ENCODE data around the gene TSC22D1. TPM values are rescaled to one million over a fixed set of nuclear protein-coding genes. Genes with fewer than 3 reads are reported as not detected.

The TSC22D1 gene
- total RNA-seq, 1 experiment from 2014 or later: 37.2 TPM

DNA sequence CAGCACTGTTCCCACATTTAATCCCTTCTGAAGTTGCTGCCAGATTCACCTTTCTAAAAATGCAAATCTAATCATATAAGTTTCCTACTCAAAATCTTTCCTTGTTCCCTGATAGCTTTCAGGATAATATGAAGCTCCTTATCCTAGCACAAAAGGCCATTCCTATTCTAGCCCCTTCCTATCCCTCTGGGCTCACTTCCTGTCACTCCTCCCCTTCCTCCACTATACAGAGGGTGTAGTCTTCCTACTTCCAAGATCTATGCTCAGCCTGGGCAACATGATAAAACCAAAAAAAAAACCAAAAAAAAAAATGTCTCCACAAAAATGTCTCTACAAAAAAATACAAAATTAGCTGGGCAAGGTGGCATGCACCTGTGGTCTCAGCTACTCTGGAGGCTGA, 78.3 kb downstream of the TSC22D1 start:
- no peak for TF ChIP-seq EZH2 (IDR thresholded peaks at IDR 0.05; ENCODE audit: borderline replicate concordance, low read depth, low read length, poor library complexity, severe bottlenecking)
- TF ChIP-seq, protein P1, sequence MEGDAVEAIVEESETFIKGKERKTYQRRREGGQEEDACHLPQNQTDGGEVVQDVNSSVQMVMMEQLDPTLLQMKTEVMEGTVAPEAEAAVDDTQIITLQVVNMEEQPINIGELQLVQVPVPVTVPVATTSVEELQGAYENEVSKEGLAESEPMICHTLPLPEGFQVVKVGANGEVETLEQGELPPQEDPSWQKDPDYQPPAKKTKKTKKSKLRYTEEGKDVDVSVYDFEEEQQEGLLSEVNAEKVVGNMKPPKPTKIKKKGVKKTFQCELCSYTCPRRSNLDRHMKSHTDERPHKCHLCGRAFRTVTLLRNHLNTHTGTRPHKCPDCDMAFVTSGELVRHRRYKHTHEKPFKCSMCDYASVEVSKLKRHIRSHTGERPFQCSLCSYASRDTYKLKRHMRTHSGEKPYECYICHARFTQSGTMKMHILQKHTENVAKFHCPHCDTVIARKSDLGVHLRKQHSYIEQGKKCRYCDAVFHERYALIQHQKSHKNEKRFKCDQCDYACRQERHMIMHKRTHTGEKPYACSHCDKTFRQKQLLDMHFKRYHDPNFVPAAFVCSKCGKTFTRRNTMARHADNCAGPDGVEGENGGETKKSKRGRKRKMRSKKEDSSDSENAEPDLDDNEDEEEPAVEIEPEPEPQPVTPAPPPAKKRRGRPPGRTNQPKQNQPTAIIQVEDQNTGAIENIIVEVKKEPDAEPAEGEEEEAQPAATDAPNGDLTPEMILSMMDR (conservative IDR thresholded peaks at IDR 0.05; ENCODE audit: low read depth, low read length): no peak
- Histone ChIP-seq H3K9me3 (ENCODE audit: low read depth, low read length, poor library complexity, severe bottlenecking) (no peaks in the 10 kb centered on the region), H3K27ac (ENCODE audit: low read depth, low read length, poor library complexity, severe bottlenecking) (no peak overlapping the region), H3K27me3 (replicated peaks; ENCODE audit: insufficient read depth, low read depth, low read length, poor library complexity) (no peaks in the 10 kb centered on the region), H3K4me3 (ENCODE audit: low read depth, low read length, poor library complexity, severe bottlenecking) (no peak overlapping the region), H3K4me1 (ENCODE audit: insufficient read depth, low read length, poor library complexity, severe bottlenecking) (no peaks in the 10 kb centered on the region), H3K36me3 (ENCODE audit: insufficient read depth, low read length, poor library complexity, severe bottlenecking) (no peaks in the 10 kb centered on the region)
- no peak for DNase-seq (ENCODE audit: low spot score)
- POLR2A ChIA-PET (ENCODE audit: low non-redundant PET): no interaction called here
- intact Hi-C loops (cut with micrococcal nuclease; ENCODE audit: unreplicated experiment): no loop called here
- no TSS peak for BruUV-seq (replicated peaks)
- CTCF ChIA-PET: no interaction called here

DNA sequence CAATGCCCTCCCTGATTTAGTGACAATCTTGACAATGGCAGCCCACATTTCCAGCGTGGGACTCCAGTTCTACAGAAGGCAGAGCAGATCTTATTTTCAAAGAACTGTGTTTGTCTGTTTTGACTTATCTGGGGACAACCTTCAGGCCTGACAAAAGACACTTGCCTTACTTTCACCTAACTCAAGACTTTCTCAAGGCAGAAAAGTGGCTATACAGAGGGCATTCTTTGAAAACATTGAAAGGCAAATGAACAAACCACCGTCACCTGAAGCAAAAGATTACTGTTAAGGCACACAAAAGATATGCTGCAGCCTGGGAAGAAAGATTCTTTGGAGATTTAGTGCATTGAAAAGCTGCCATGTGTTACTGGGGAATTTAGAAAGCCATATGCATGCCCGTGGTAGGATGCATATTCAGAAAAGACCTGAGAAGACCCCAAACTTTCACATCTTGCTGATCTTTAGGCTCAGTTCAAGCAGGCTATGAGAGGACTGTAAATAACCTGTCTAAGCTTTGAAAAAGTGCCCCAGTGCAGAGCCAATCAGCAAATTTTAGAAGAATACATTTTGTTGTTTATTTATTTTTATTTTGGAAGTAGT, 82.8 kb downstream of the TSC22D1 start:
- Histone ChIP-seq H3K4me3 (ENCODE audit: low read depth, low read length, poor library complexity, severe bottlenecking) (no peak overlapping the region), H3K9me3 (ENCODE audit: low read depth, low read length, poor library complexity, severe bottlenecking) (no peaks in the 10 kb centered on the region), H3K27ac (ENCODE audit: low read depth, low read length, poor library complexity, severe bottlenecking) (no peak overlapping the region), H3K36me3 (ENCODE audit: insufficient read depth, low read length, poor library complexity, severe bottlenecking) (no peaks in the 10 kb centered on the region), H3K4me1 (ENCODE audit: insufficient read depth, low read length, poor library complexity, severe bottlenecking) (no peaks in the 10 kb centered on the region), H3K27me3 (replicated peaks; ENCODE audit: insufficient read depth, low read depth, low read length, poor library complexity) (no peaks in the 10 kb centered on the region)
- TF ChIP-seq, protein P1 (conservative IDR thresholded peaks at IDR 0.05; ENCODE audit: low read depth, low read length): no peak
- no peak for TF ChIP-seq EZH2 (IDR thresholded peaks at IDR 0.05; ENCODE audit: borderline replicate concordance, low read depth, low read length, poor library complexity, severe bottlenecking)
- intact Hi-C loops (cut with micrococcal nuclease; ENCODE audit: unreplicated experiment): no loop called here
- BruUV-seq (replicated peaks): no TSS peak
- ChIA-PET POLR2A (ENCODE audit: low non-redundant PET) (no interaction called here), CTCF (no interaction called here)
- no peak for DNase-seq (ENCODE audit: low spot score)

DNA sequence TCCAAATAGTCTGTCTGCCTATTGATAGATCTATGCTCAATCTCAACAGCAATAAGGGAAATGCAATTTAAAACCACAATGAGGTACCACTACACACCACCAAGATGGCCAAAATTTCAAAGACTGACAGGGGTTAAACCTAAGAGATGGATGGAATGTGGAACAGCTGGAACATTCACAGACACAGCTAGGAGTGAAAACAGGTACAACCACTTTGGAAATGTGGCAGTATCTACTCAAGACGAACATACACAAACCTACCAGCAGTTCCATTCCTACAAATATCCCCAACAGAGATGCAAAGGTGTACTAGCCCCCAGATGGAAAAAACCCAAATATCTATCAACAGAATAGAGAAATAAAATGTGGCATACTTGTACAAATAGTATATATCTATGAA, 86.4 kb downstream of the TSC22D1 start:
- POLR2A ChIA-PET (ENCODE audit: low non-redundant PET): no interaction called here
- intact Hi-C loops (cut with micrococcal nuclease; ENCODE audit: unreplicated experiment): loop anchor here (10.0 kb wide), 1 partner anchor 325 kb away; no protein-coding TSS in a partner anchor

More for the DNA sequence above, 86.4 kb downstream of the TSC22D1 start:
- no peaks in the 10 kb centered on the region for H3K27me3 ChIP-seq (replicated peaks; ENCODE audit: insufficient read depth, low read depth, low read length, poor library complexity)
- no TSS peak for BruUV-seq (replicated peaks)
- H3K36me3 ChIP-seq (ENCODE audit: insufficient read depth, low read length, poor library complexity, severe bottlenecking): no peaks in the 10 kb centered on the region
- no peak overlapping the region for H3K27ac ChIP-seq (ENCODE audit: low read depth, low read length, poor library complexity, severe bottlenecking)
- CTCF ChIA-PET: no interaction called here
- no peak for DNase-seq (ENCODE audit: low spot score)
- H3K9me3 ChIP-seq (ENCODE audit: low read depth, low read length, poor library complexity, severe bottlenecking): no peaks in the 10 kb centered on the region
- H3K4me1 ChIP-seq (ENCODE audit: insufficient read depth, low read length, poor library complexity, severe bottlenecking): no peaks in the 10 kb centered on the region
- H3K4me3 ChIP-seq (ENCODE audit: low read depth, low read length, poor library complexity, severe bottlenecking): no peak overlapping the region
- no peak for TF ChIP-seq EZH2 (IDR thresholded peaks at IDR 0.05; ENCODE audit: borderline replicate concordance, low read depth, low read length, poor library complexity, severe bottlenecking)
- TF ChIP-seq, protein P1 (conservative IDR thresholded peaks at IDR 0.05; ENCODE audit: low read depth, low read length): no peak

All from A673 (cell line).